GM12865 (cell line): ENCODE measurements around the gene PLOD2.

Source experiments
- DNase-seq: peaks from one replicate; pipeline ENCODE4 v3.0.0; 2010; ENCODE audit warnings: low read depth
- H3K4me3 ChIP-seq: 2 replicates; pipeline ENCODE4 v1.5.1; 2011; ENCODE audit warnings: mild to moderate bottlenecking, low read depth, low read length, control low read depth
- TF ChIP-seq, protein P1 (sequence below): IDR thresholded peaks from 2 replicates; pipeline ENCODE4 v1.5.1; 2011; ENCODE audit warnings: low read length, control low read depth, low read depth, inconsistent platforms; ENCODE audit not compliant: insufficient read depth; ENCODE audit errors: missing control alignments

Gene PLOD2

DNA sequence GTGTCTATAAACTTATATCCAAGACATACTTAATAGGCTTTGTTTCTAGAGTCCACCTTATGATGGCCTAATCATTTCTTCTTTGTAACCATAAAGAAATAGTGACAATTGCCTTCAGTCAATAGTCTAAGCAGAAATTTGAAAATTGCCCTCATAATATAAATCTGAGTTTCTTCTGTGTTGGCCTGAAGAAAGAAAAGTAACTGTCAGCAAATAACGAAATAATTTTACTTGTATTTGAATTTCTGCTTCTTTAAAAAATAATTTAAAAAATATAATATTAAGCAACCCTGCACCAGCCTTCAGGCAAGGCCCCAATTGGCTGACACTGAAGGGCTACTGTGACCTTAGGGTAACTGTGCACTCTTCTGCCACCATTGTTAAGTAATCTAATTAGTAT, 113.5 kb downstream of the PLOD2 start:
- no peak overlapping the region for H3K4me3 ChIP-seq
- no peak for DNase-seq
- TF ChIP-seq, protein P1, sequence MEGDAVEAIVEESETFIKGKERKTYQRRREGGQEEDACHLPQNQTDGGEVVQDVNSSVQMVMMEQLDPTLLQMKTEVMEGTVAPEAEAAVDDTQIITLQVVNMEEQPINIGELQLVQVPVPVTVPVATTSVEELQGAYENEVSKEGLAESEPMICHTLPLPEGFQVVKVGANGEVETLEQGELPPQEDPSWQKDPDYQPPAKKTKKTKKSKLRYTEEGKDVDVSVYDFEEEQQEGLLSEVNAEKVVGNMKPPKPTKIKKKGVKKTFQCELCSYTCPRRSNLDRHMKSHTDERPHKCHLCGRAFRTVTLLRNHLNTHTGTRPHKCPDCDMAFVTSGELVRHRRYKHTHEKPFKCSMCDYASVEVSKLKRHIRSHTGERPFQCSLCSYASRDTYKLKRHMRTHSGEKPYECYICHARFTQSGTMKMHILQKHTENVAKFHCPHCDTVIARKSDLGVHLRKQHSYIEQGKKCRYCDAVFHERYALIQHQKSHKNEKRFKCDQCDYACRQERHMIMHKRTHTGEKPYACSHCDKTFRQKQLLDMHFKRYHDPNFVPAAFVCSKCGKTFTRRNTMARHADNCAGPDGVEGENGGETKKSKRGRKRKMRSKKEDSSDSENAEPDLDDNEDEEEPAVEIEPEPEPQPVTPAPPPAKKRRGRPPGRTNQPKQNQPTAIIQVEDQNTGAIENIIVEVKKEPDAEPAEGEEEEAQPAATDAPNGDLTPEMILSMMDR, result no peak

DNA sequence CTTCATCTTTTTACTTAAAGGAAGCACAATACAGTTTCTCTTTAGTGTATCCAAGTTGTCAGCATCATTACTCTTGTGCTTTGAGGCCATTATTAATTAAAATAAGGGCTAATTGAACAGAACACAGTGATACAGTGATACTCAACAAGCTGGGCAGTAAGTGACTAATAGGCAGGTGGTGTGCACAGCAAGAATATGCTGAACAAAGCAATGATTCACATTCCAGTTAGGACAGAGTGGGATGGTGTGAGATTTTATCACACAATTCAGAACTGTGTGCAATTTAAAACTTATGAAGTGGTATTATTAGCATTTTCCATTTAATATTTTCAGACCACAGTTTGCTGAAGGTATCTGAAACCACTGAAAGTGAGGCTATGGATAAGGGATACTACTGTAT, 116.9 kb downstream of the PLOD2 start:
- TF ChIP-seq, protein P1, result no peak
- H3K4me3 ChIP-seq, result no peak overlapping the region
- no peak for DNase-seq

DNA sequence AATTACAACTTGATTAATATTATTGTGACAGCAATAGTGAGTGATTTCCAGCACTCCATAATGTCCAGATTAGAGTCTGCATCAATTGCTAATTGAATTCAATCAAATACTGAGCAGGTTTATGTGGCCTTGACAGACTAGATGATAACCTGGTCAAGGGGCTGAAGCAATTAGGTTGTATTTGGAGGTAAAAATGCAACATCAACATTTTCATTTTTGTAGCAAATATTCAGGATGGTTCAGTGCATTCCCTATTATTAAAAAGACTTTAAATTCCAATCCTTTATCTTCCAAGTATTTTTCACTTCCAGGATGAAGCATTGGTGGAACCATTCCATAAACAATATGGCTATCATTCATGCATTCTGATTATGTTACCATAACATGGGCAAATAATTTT, 120.4 kb downstream of the PLOD2 start:
- DNase-seq, result no peak
- no peak overlapping the region for H3K4me3 ChIP-seq
- TF ChIP-seq, protein P1, result no peak

DNA sequence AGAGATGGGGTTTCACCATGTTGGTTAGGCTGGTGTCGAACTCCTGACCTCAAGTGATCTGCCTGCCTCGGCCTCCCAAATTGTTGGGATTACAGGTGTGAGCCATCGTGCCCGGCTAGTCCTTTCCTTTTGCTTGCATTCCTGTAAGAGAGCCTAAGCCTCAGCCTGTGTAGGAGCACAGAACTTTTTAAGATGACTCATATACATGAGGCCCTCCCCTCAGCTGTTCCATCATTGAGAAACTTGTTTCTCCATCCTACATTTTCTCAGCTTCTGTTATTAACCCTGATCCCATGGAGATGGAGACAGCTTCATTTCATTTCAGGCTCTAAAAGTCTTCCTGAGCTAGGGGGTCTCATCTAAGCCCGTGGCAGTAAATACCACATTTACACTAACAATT, 123.3 kb downstream of the PLOD2 start:
- H3K4me3 ChIP-seq, result no peak overlapping the region
- DNase-seq, result no peak
- TF ChIP-seq, protein P1, result no peak

DNA sequence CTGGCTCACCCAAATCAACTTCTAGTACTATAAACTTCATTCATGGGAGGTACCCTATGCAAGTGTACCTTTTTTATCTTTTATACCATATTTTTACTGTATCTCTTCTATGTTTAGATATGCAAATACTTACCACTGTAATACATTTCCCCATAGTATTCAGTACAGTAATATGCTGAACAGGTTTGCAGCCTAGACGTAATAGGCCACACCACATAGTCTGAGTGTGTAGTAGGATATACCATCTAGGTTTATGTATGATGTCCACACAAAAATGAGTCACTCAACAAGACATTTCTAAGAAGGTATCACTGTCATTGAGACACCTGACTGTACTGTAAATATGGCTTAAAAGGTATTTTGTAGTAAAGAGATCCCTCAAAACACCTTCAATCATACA, 124.7 kb downstream of the PLOD2 start:
- no peak for DNase-seq
- TF ChIP-seq, protein P1, result no peak
- H3K4me3 ChIP-seq, result no peak overlapping the region

DNA sequence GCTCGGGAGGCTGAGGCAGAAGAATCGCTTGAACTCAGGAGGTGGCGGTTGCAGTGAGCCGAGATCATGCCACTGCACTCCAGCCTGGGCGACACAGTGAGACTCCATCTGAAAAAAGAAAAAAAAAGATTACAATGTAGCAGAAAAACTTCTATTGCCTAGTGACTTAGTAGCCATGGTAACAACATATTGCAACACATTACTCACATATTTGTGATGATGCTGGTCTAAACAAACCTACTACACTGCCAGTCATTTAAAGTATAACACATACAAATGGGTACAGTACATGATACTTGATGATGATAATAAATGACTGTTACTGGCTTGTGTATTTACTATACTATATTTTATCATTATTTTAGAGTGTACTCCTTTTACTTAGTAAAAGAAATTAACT, 125.6 kb downstream of the PLOD2 start:
- DNase-seq, result no peak
- TF ChIP-seq, protein P1, result no peak
- H3K4me3 ChIP-seq, result no peak overlapping the region

DNA sequence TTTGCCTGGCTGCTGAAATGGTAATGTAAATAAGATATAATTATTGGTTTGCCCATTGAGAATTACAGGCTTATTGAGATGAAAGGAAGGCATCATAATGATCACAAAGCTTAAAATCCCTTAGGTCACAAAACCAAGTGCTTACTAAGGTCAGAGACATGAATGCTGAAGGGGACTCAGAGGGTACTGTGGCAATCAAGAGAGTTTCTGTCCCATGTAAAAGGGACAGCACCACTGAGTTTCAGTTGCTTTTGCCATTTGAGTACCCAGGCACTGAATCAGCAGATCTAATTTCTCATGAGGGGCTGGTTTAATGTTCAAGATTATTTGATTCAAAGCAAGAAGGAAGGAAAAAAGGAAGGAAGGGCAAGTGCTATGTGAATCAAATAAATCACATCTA, 127.0 kb downstream of the PLOD2 start:
- no peak overlapping the region for H3K4me3 ChIP-seq
- TF ChIP-seq, protein P1, result no peak
- no peak for DNase-seq
